KBM-7 (cell line): ENCODE results near the gene LINGO1.

Source experiments
- DNase-seq: peaks from one replicate; pipeline ENCODE4 v3.0.0-alpha.2; 2015
- in situ Hi-C: fragments of 300-500 bp; cut with MboI; formaldehyde crosslinking; loops from 2 replicates; pipeline ENCODE4 v1.14.3; 2020; ENCODE audit warnings: low sequenced_read_pairs, low pct_unique_long_range_greater_than_20kb, mixed read lengths

Gene LINGO1

DNA sequence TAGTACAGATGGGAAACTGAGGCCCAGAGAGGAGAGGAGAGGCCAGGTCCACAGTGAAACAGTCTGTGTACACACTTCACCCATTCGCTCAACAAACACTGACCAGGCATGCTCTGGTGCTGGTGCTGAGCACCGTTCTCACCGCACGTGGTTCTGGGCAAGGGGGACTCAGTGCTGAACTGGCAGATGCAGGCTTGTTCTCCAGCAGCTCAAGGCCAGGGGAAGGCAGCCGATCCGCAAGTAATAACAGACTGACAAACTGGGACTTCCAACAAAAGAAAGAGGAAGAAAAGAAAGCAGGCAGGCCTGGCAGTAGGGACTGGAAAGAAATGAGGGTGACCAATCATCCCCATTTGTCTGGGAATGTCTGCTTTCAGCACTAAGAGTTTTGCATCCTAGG, 25.6 kb upstream of the LINGO1 start:
- DNase-seq: no peak
- in situ Hi-C loops: no loop called here

DNA sequence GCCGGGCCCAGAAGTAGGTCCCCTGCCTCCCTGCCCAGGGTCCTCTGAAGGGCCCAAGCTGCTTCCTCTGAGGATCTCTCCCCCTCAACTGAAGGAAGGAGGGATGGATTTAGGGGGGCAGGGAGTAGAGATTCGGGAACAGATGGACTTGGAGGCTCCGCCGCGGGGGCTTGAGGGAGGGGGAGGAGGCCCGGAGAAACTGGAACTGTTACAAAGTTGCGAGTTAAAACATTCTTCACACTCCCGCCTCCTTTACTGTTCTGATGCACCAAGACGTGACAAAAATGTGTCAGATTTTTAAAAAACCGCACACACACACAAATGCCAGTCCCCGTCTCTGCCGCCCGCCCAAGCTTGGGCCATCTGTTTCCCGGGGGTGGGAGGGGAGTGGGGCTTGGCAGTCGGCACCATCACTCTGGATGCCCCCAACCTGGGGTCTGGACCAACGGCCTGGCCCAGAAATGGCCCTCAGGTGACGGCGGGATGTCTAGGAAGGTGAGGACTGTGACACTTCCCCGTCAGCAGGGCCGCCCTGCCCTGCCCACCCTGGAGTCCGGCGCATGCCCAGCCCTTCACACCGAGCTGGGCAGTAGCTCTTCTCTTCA, 25.0 kb upstream of the LINGO1 start:
- DNase-seq: no peak
- in situ Hi-C loops: no loop called here

DNA sequence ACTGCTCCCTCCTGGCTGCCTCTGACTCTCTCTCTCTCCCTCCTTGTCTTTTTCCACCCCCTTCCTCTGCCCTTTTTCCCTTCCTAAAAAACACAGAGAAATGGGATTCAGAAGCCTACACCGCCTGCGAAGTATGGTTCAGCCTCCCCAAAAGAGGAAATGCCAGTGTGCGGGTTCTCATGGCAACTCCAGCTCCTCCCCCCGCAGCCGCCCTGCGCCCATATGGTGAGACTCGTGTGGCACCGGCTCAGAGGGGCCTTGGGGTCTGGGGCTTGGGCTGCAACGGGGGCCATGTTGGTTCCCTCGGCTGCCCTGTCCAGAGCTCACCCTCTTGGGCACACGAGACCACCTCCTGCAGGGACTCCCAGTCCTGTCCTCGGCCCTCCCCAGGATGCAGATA, 23.6 kb upstream of the LINGO1 start:
- in situ Hi-C loops: no loop called here
- peak; percentile 68 for DNase-seq

DNA sequence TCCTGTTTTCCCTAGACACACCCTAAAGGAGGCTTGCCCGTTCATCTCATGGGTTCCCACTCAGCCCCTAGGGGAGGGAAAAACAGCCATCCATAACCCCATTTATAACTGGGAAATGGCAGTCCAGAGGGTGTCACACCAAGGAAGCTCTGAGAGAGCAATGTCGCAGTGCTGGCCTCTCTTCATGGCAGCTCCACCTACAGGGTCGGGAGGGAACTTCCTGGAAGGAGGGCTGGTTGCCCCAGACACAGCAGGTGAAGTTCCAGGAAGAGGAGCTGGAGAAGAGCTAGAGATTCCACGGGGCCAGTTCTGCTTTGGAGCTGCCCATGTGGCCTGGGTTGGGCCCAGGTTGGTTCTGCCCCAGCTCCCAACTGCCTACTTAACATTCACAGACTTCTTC, 22.3 kb upstream of the LINGO1 start:
- DNase-seq: peak; percentile 70
- in situ Hi-C loops: no loop called here

DNA sequence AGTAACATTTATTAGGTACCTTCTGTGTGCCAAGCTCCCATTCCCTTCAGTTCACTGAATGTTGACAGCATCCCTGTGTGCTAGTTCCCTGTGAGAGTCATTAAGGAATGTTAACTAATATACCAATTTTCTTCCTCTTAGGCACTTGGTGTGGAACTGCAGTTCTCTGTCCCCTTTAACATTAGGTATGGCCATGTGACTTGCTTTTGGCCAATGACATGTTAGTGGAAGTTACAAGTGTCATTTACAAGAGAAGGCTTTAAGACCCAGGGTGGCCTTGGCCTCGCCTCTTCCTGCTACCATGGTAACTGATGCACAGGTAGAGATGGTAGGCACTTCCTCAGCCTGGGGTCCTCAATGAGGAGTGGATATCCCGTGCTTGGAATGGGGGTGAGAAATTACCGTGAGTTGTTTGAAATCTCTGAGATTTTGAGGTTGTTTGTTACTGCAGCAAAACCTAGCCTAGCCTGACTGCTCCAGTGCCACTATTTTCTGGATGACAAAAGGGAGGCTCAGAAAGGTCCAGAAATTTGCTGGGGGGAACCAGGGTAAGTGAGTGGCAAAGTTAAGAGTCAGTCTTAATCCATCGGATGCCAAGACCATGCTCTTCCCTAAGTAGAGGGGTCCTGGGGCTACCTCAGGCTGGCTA, 21.2 kb upstream of the LINGO1 start:
- DNase-seq: no peak
- in situ Hi-C loops: no loop called here

DNA sequence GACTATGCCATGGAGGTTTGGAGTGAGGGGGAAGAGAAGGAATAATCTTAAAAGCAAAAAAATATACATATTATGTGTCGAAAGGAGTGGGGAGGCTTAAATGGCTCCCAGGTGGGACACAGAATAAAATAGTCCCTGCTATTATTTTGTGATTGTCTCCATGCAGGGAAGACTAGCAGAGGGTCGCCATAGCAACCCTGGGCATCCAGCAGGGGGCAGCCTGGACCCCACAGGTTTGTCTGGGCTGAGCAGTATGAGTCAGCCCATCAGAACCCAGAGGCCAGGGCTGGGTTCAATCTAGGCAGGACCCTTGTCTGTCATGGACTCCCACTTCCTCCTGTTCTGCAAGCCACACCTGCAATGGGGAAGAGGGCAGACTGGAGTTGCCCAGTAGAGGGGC, 17.6 kb upstream of the LINGO1 start:
- in situ Hi-C loops: no loop called here
- peak; percentile 49 for DNase-seq

DNA sequence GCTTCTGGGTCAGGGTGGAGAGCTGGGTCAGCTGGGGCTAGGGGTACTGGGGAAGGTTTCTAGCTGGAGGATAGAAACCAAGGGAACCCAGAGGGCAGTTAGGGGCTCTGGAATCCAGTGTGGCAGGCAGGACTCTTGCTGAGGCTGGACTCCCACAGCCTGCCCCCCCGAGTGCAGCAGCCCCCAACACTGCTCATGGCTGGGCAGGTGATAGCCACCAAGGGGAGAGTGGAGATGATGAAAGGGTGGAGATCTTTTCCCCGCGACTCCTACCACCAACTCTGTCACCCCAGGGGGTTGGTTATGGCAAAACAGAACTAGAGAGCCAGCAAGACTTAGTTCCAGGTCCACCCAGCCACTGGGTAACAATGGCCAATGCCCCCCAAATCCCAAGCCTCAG, 16.9 kb upstream of the LINGO1 start:
- in situ Hi-C loops: no loop called here
- DNase-seq: no peak

DNA sequence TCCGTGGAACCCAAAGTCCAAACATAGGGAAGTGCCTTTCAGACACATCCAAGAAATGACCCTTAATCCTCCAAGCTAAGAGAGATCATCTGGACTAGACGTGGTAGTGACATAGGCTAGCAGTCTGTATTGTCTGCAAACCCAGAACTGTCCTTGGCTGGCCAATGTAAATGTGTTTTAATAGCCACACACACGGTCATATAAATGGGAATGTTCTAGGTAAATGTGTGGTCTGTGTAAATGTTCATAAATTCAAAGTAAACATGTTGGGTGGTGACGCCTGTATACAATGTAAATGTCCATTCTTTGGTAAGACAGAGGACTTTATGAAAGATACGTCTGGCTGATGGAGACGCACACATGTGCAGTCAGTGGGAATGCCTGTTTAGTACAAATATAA, 16.3 kb upstream of the LINGO1 start:
- in situ Hi-C loops: no loop called here

DNA sequence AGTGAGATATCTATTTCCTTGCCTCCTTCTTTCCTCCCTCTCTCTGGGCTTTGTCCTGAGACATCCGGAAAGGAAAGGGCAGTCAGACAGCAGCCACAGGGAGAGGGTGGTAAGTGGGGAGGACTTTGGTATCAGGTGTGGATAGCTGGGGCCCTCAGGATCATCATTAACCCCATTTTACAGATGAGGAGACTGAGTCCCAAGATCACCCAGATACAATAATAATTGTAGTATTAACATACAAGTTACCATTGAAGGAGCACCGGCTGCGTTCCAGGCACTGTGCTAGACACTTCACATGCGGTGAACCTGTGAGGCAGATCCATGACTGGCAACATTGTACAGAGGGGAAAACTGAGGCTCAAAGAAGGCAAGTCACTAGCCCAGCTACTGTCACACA, 15.2 kb upstream of the LINGO1 start:
- in situ Hi-C loops: no loop called here
- DNase-seq: no peak

More for the DNA sequence above, 16.3 kb upstream of the LINGO1 start:
- no peak for DNase-seq

DNA sequence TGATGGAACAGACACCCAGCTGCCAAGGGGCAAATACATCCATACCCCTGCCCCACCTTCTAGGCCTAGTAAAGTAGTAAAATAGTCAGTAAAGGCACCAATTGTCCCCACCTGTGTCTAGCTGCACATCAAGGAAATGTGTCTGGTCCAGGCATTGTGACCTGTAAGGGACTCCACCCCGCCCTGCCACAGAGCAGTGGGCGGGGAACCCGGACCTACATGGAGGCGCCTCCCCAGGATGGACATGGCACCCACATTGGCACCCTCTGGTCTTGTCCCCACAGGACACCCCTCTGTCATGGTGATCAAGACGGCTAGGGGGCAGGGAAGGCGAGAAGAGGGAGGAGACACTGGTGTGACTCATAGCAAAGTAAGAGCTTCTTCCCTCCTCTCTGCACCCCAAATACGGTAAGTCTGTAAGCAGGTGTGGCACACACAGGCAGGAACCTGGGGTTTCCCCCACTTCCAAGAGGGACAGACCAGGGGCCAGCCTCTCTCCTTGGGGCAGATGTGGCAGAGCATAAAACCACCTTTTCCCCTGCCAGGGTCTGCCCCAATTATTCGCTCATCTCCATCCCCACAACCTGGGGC, 13.5 kb upstream of the LINGO1 start:
- DNase-seq: no peak
- in situ Hi-C loops: no loop called here

DNA sequence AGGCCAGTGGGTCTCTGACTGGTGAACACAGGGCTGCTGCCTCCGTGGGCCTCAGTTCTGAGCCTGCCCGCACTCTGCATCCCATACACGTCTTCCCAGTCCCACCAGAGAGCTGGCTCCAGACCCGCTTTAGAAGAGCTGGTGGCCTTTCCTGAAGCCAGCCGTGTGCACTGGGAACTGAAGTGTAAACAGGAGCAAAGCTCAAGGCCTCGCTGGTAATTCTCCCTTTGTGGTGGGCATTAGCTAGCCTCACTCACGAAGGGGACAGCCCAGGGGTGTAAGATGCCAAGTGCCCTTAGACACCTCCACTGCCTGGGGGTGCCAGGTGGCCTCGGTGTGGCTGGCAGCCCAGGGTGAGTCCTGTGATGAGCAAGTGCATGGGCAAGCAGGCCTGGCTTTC, 12.9 kb upstream of the LINGO1 start:
- no peak for DNase-seq
- in situ Hi-C loops: no loop called here

DNA sequence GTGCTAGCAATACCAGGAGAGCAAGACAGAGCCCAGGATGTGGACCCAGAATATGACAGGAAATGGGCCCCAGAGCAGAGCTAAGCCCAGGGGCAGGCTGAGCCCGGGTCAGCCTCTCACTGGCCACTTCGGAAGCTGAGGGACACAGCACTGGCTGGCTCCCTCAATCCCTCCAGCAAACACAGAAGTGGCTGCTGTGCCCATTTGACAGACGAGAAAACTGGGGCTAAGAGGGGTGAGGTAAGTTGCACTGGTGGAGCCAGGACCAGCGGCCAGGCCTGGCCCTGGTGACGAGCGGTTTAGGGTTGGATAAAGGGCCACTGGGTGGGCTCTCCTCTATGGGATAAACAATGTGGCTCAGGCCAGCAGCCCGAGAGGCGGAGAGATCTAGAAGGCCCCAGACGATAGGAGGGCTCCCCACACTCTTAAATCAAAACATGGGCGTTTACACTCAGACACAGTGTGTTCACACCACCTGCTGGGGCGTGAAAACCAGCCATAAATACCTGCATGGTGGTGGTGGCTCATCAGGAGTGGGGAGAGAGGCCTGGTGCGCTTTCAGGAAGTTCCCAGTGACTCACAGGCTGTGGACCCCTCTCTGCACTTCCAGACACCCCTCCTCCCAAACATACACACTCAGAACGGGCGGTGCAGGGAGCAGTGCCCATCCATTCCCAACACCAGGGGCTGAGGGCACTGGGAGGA, 12.0 kb upstream of the LINGO1 start:
- DNase-seq: no peak
- in situ Hi-C loops: no loop called here

DNA sequence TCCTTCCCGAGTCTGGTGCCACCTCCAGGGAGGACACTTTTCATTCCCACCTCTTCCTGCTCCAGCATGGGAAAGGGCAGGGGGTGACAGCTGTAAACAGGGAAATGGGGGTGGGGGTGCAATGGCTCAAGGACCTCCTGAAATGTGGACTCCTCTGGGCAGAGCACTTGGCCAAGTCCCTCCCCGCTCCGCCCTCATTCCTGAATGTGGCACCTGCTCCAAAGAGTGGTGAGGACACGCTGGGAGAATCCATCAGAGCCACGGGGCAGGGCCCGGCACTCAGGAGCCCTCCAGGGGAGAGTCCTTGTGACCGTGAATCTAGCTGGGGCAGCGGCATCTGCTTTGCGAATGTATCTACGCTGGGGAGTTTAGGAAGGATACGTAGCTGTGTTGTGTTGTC, 11.1 kb upstream of the LINGO1 start:
- in situ Hi-C loops: no loop called here
- DNase-seq: no peak

DNA sequence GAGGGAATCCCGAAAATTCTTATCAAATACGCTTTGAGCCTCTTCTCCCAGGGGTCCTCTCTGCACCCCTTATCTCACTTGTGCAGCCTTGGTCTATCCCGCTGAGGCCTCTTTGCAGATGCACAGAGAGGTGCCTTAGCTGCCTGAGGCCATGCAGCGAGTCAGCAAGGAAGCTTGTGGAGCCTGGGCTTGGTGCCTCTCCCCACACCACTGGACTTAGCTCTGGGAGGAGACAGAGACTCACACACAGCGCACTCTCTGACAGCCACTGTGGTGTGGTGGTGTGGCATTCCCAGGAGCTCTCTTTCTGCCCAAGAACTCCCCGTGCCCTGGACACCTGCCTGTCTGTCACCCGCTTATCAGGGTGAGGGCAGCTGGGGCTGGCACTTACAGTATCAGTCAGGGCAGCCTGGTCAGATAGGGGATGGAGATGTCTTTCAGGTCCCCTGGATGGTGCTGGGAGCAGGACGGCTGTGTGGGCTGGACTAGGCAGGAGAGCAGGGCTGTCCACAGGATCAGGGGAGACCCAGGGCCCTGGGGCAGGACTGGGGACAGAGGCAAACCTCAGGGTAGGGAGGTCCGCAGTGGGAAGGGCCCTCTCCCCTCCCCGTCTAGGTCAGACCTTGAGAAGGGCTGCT, 10.2 kb upstream of the LINGO1 start:
- no peak for DNase-seq
- in situ Hi-C loops: no loop called here

DNA sequence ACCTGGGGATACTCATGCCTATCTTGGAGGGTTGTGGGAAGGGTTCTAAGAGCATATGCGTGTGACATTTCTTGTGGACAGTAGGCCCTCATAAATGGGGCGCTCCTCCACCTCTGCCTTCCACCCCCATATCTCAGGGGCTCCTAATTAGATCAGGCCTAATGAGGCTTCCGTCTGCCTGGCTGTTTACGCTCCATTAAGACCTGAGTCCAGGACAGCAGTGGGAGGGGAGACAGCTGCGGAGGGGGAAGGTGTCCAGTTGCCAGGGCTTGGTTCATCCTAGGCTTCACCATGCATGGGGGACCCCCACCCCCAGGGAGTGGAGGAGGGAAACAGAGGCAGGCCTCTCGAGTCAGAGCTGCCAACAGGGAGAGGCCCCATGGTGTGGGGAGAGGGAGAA, 9.3 kb upstream of the LINGO1 start:
- in situ Hi-C loops: no loop called here

DNA sequence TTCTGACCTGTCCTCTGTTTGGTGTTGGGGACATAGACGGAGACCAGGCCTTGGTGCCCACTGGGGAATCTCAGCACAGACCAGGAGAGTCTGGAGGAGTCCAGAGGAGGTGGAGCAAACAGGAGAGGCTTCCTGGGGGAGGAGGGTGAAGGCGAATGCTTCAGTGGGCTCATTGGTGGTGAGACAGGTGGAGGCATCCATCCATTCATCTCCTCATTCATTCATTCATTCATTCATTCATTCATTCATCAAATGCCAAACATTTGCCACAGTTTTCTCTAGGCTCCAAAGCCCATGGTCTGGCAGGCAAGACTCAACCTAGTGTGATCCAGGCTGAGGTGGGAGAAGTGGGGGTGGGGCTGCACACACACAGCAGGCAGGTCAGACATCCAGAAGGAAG, 7.9 kb upstream of the LINGO1 start:
- in situ Hi-C loops: no loop called here
- DNase-seq: no peak

More for the DNA sequence above, 9.3 kb upstream of the LINGO1 start:
- no peak for DNase-seq

DNA sequence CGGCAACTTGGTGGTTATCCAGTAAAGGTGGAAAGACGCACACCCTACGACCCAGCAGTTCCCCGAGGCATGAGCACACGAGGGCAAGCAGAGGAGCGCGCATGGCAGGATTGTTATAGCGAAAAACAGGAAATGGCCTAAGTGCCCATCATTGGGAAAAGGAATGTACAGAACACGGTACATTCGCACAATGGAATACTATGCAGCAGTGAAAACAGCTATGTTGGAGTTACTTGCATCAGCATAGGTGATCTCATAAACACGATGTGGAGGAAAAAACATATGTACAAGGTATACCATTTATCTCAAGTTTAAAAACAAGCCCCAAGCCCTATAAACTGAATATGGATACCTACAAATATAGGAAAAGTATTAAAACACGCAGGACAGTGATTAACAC, 6.7 kb upstream of the LINGO1 start:
- in situ Hi-C loops: no loop called here
- DNase-seq: no peak

DNA sequence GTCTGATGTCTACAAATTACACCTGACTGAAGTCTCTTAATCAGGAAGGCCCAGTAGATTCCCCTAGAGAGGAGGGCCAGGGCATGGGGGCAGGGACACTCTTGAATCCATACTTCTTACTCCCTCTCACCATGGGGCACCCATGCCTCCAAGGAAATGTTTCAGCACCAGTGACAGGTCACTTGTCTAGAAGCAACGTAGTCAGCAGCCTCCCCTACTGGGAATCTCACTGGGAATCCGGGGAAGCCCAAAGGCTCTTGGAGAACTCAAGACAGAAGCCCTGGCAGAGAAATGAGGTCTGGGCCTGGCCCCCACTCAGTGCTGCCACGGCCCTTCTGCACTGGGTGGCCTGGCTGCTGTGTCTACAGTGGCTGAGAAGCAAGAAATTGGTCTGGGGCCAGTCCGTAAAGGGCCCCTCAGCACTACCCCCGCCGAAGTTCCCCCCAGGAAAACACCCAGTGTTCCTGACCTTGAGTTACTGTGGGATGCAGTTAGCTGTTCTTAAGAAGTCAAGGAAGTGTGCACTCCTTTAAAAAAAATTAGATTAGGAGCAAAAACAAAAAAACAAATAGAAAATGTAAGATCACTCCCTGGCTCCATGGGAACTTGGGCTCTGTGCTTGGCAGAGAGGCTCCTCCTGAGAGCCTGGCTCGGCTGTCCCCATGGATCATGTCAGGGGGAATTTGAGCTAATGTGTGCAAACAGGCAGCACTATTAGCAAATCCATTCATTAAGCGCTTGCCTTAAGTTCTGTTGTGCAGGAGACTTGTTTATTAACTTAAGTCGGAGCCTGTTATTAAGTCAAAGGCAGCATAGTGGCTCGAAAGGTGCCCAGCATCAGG, 5.4 kb upstream of the LINGO1 start:
- in situ Hi-C loops: no loop called here
- no peak for DNase-seq

DNA sequence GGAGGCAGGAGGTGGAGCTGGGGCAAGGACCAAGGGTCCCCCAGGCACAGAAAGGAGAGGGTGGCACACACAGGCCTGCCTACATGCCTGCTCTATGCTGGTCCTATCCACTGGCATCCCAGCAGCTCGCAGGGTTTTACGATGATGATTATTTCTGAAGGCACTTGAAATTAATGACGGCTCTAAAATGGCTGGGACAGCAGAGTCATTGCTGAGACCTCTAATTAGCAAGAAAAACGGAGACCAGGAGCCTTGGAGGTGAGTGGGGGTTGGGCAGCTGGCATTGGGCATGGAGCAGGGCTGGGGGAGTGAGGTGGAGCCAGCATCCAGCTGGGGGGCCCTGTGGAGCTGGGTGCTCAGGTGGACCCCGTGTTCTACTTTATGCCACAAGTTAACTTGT, 3.5 kb upstream of the LINGO1 start:
- in situ Hi-C loops: no loop called here
- DNase-seq: no peak
